ENCODE results near the gene CCDC33.

DNA sequence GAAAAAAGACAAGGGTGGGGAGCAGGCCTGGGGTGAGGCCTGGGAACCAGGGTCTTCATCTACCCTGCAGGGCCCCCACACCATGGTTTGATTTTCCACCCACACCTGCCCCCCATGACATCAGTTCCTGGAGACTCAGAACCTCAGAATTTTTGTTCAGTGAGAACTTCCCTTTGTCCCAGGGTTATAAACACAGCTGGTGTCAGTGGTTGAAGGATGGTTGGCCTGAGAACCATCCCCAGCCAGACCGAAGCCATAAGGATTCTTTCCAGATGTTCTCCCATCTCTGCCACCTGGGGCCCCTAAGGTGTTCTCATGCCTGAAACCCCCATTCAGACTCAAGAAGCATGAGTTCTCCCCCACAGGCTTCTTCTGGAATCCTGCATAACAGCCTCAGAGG lies 16.6 kb downstream of the CCDC33 start:
- no peak for TF ChIP-seq EZH2phosphoT487 (conservative IDR thresholded peaks at IDR 0.05; ENCODE audit: low read length)
- TF ChIP-seq, protein P1, sequence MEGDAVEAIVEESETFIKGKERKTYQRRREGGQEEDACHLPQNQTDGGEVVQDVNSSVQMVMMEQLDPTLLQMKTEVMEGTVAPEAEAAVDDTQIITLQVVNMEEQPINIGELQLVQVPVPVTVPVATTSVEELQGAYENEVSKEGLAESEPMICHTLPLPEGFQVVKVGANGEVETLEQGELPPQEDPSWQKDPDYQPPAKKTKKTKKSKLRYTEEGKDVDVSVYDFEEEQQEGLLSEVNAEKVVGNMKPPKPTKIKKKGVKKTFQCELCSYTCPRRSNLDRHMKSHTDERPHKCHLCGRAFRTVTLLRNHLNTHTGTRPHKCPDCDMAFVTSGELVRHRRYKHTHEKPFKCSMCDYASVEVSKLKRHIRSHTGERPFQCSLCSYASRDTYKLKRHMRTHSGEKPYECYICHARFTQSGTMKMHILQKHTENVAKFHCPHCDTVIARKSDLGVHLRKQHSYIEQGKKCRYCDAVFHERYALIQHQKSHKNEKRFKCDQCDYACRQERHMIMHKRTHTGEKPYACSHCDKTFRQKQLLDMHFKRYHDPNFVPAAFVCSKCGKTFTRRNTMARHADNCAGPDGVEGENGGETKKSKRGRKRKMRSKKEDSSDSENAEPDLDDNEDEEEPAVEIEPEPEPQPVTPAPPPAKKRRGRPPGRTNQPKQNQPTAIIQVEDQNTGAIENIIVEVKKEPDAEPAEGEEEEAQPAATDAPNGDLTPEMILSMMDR (IDR thresholded peaks at IDR 0.05; ENCODE audit: insufficient read depth, low read length, poor library complexity, severe bottlenecking) = no peak

Measured in SU-DHL-6 (cell line).